GM18951 (cell line): ENCODE data around the gene CD276.
"Not testable (repeated sequence)": the region's sequence is repeated elsewhere in the genome, so short reads cannot be mapped to it uniquely, and the experiment has no call there.

Experiments used
- POLR2A ChIP-seq: IDR thresholded peaks from 4 replicates; pipeline ENCODE4 v1.6.1; 2011; ENCODE audit warnings: mild to moderate bottlenecking; ENCODE audit not compliant: insufficient read length, insufficient read depth; ENCODE audit errors: extremely low read depth
- in situ Hi-C: fragments of 300-500 bp; cut with MboI; formaldehyde crosslinking; loops from one replicate; pipeline ENCODE4 v1.12.0; 2022; ENCODE audit warnings: low sequenced_read_pairs, mixed read lengths, inconsistent platforms; ENCODE audit not compliant: unreplicated experiment

The CD276 gene

DNA sequence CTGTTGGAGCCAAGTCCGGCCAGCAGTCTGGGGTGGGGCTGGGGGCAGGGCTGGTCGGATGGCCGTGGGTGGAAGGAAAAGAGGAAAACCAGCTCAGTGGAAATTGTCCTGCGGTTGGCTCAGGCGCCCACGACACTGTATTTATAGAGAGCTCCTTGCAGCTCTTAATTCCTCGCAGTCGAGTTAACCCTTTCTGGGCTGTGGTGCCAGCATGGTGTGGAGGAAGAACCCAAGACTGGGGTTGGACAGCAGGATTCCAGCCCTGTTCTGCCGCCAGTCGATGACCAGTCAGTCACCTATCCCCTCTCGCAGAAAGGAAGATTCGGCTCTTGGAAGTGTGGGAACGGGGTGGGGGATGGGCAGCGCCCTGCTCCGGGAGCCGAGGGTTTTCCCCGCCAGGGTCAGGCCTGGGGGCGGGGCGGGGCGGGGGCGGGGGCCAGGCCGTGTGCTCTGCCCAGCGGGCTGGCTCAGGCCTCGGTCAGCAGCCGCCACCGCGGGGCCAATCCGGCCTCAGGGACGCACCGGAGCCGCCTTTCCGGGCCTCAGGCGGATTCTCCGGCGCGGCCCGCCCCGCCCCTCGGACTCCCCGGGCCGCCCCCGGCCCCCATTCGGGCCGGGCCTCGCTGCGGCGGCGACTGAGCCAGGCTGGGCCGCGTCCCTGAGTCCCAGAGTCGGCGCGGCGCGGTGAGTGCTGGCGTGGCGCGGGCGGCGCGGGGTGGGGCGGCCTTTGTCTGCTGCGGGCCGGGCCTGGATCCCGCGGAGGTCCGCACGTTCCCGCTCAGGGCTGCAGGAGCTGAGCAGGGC, at the start of gene CD276:
CD276 (plus strand) TSS at position 607 of the 804 bp plus-strand sequence. CDS start 15,257 bp downstream, outside the sequence.
- TF ChIP-seq POLR2A: no peak
- in situ Hi-C loops: no loop called here

DNA sequence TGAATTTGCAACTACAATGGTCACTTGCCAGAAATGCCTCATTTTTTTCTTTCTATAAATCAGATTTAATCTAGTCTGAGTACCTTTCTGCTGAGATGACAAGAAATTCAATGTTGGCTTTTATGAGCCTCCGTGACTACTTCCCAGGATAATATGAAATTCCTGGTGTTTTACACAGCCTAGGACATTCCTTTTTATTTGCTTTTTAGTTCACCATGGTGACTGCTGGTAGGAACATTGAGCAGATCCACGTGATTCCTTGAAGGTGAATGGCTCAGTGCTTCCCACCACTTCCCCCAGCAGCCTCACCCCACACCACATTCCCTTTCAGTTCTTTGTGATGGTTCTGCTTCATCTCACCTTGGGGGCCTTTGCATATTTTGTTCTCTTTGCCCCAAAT, 46.7 kb upstream of the CD276 start:
- in situ Hi-C loops: no loop called here

DNA sequence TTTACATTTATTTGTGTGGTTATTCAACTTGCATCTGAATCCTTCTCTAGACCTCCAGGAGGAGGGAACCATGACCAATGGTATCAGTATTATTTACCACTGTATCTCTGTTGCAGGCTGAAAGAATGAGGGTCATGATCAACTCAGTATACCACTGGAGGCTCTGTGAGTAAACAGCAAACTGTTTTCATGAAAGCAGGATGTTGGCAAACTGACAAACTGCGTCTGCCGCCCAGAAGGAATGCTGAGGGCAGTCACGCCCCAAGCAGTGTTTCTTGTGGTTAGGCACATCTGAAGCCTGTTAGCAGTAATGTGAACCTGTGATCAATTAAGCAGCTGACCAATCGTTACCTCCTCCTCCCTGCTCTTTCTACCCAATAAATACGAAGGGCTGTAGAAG, 44.7 kb upstream of the CD276 start:
- in situ Hi-C loops: not testable (repeated sequence)

More for the DNA sequence above, 46.7 kb upstream of the CD276 start:
- no peak for TF ChIP-seq POLR2A

DNA sequence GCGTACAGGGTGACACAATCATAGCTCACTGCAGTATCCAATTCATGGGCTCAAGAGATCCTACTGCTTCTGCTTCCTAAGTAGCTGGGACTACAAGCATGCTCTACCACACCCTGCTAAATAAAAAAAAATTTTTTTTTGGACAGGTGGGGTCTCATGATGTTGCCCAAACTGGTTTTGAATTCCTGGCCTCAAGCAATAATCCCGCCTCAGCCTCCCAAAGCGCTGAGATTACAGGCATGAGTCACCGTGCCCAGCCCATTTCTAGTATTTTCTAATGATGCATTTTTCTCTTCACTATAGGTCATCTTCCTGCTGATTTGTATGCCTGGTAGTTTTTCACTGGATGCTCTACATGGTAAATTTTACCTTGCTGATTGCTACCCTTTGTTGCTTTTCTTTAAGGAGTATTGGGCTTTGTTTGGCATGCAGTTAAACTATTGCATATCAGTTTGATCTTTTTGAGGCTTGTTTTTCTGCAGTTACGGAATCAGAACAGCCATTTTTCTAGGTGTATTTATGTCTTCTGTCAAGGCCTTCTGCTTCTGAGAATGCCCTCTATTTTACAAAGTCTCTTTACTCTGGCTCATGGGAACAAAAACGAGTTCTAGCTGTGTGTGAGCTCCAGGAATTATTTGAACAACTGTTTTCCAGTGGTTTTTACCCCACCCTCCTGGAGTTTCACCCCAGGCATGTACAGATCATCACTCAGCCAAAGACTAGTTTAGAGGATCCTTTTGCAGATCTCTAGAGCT, 36.7 kb upstream of the CD276 start:
- in situ Hi-C loops: no loop called here
- no peak for TF ChIP-seq POLR2A

DNA sequence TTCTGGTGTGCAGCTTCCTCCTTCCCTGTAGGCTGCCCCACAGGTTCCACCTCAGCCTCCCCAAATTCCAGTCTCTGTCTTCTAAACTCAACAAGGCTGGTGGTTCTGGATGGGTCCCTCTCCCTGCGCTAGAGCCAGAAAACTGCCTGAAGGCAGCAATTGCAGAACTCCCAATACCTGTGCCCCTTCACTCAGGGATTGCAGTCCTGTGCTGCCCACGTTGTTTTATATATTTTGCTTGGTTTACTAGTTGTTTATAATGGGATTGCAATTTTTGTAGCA, 36.2 kb upstream of the CD276 start:
- TF ChIP-seq POLR2A: no peak
- in situ Hi-C loops: no loop called here

DNA sequence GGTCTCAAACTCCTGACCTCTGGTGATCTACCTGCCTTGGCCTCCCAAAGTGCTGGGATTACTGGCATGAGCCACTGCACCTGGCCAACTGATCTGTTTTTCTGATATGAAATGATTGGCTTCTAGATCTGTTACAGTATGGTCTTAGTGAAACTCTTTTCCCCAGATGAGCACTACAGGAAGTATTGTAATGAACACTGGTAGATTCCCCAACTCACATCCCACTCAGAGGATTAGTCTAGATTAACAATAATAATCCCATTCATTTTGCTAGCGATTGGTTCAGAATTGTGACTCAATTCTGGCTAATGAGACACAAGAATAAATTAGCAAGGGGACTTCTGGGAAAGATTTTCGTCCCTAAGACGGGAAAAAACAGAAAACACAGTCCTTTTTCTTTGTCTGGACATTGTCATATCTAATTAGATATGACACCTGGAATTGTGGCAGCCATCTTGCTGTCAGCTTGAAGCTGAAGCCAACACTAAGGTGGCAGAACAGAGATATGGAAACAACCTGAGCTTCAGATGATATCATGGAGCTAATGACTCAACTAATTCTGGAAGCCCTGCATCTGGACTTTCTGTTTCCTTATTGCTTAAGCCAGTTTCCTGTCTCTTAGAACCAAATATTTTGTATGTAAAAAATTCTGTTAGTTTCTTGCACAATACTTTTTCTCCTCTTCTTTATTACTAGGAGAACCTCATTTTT, 33.6 kb upstream of the CD276 start:
- in situ Hi-C loops: no loop called here

DNA sequence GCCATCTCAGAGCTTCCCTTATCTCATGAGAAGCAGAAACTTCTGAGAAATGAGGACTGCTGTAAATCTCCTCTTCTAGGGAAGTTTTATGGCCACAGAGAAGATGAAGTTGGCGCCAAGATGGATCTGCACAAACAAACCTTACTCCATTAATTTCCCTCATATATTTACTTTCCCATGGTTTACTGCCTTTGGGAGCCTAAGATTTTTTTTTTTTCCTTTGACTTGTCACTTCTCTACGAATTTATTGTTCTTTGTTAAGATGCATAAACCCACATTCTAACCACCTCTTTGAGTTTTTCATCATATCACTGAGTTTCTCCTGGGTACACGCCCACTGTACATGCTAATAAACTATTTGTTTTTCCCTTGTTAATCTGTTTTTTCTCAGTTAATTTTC, 29.5 kb upstream of the CD276 start:
- TF ChIP-seq POLR2A: no peak
- in situ Hi-C loops: no loop called here

More for the DNA sequence above, 33.6 kb upstream of the CD276 start:
- TF ChIP-seq POLR2A: no peak

DNA sequence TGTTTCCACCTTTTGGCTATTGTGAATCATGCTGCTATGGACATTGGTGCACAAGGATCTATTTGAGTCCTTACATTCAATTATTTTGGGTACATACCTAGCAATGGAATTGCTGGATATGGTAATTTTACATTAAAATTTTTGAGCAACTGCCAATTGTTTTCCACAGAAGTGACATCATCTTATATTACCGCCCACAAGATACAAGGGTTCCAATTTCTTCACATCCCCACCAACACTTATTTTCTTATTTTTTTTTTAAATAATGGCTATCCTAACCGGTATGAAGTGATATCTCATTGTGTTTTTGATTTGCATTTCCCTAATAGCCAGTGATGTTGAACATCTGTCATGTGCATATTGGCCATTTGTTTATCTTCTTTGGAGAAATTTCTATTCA, 28.5 kb upstream of the CD276 start:
- TF ChIP-seq POLR2A: no peak

DNA sequence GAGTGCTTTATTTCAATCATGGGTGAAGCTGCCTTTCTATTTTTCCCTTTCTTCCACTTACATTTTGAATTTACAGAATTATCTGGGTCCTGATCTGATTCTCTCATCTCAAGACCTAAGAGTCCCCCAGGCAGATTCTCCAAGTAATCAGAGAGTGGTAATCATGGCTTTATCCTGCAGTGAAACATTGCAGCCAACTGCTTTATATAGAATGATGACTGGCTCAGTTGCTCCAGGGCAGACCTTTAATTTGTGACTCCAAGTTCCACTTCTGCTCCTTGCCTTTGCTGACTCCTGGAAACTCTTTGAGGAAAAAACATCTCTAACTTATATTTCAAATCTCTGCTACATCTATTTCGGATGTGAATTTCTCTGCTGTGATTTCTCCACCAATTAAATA, 25.5 kb upstream of the CD276 start:
- TF ChIP-seq POLR2A: no peak
- in situ Hi-C loops: no loop called here

More for the DNA sequence above, 28.5 kb upstream of the CD276 start:
- in situ Hi-C loops: no loop called here

DNA sequence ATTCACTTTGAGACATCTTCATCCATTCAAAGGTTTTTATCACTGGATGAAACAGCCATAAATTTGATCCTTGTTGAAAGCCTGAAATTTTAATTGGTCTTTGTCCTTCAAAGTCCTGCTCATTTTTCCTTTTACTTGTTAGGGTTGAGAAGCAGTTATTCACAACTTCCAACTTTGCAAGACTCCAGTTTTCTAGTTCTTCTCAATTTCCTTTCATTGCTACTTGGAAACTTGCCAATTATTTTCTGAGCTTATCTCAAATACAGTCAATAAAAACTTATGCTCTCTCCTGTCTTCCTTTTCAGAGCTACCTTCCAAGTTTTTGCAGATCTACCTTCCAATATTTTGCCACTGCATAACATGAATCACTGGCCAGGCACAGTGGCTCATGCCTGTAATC, 23.7 kb upstream of the CD276 start:
- in situ Hi-C loops: no loop called here
- TF ChIP-seq POLR2A: no peak

DNA sequence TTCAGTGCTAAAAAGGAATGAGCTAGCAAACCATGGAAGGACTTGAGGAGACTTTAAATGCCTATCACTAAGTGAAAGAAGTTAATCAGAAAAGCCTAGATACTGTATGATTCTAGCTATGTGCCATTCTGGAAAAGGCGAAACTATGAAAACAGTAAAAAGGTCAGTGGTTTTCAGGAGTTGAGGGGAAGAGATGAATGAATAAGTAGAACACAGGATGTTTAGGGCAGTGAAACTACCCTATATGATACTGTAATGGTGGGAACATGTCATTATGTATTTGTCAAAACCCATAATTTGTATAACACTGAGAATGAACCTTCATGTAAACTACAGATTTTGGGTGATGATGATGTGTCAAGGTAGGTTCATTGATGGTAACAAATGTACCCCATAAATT, 9.6 kb upstream of the CD276 start:
- in situ Hi-C loops: no loop called here
- TF ChIP-seq POLR2A: no peak

DNA sequence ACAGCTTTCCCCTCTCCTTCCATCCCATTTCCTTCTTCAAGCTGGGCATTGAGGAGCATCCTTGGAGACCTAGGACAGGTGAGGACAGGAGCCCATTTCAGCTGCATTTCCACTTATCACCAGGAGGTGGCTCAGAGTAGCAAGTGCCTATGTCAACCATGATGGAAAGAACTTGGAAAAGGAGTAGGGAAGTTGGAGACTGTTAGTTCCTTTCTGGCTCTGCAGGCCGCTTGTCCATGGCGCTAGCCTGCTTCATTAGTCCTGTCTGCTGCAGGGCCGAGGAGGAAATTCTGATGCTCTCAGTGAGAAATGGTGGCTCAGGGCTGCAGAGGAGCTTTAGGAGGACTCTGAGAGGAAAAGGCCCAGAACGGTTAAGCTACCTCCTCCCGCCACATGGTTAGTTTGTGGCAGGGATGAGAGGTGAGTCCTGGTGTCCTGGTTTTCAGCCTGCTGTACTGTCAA, 7.0 kb upstream of the CD276 start:
- in situ Hi-C loops: no loop called here

DNA sequence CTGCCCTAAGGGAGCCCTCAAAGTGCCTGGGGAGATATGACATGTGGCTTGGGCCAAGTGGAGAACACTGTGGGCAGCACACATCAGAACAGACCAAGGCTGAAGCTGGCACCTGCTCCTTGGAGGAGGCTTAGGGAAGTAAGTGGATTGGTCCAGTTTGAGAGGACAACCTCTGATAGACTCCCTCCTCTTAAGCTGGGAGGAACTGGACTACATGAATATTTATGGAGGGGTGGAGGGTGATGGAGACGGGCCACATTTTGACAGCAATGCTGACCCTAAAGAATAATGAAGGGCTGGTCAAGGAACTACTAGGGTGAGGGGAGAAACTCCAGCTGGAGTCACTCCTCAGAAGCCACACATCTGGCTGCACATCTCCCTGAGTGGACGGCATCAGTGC, 6.5 kb upstream of the CD276 start:
- in situ Hi-C loops: no loop called here

More for the DNA sequence above, 7.0 kb upstream of the CD276 start:
- no peak for TF ChIP-seq POLR2A

DNA sequence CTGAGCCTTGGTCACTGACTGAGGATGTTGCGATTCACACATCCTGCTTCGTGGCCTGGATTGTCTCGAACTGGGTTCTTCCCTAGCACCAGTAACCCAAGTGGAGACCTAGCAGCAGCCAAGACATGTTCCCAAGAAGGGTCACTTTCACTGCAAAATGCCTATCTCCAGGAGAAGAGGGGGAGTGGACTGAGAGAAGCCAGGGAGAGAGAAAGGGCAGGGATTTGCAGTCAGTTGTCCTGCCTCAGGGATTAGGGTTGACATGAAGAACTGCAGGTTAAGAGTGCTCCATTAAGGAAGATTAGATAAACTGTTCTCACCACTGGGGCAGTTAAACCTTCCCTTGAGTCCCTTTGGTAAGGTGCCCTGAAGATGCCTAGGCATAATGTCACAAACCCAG, 5.7 kb upstream of the CD276 start:
- no peak for TF ChIP-seq POLR2A
- in situ Hi-C loops: no loop called here

More for the DNA sequence above, 6.5 kb upstream of the CD276 start:
- TF ChIP-seq POLR2A: no peak

DNA sequence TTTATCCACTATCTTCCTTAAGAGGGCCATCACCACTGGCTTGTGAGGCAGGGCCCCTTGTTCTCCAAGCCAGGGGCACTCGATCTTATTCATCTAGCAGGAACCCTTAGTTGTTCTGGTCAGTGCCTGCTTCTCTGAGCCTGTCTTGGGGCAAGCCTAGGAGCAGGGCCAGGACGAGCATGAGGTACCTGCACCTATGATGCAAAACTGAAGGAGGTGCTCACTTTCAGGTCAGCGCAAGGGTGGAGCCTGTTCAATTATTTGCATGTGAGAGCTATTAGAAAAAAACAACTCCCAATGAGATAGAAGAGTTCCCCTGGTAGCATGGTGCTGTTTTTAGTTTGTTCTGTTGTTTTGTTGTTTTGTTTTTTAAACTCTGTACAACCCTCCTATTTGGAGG, 5.0 kb upstream of the CD276 start:
- no peak for TF ChIP-seq POLR2A
- in situ Hi-C loops: no loop called here
